Measurements from ENCODE around the gene SGK2.
"Not testable (repeated sequence)": the region's sequence is repeated elsewhere in the genome, so short reads cannot be mapped to it uniquely, and the experiment has no call there.

Gene SGK2

GRCh38 chr20:43563991-43564390 is 5.2 kb downstream of the SGK2 start:
- no peak for DNase-seq (ENCODE audit: low read depth)

GRCh38 chr20:43564455-43564854 is 5.6 kb downstream of the SGK2 start:
- DNase-seq (ENCODE audit: low read depth), result no peak

- no peak for DNase-seq (ENCODE audit: low read depth)
Measured at GRCh38 chr20:43564993-43565757, 6.3 kb downstream of the SGK2 start.

GRCh38 chr20:43565758-43566104 is 6.9 kb downstream of the SGK2 start:
- no peak for DNase-seq (ENCODE audit: low read depth)

GRCh38 chr20:43567477-43567876 is 8.7 kb downstream of the SGK2 start:
- no peak for DNase-seq (ENCODE audit: low read depth)

- no peak for DNase-seq (ENCODE audit: low read depth)
Measured at GRCh38 chr20:43568706-43569105, 9.9 kb downstream of the SGK2 start.

GRCh38 chr20:43569282-43569681 is 10.5 kb downstream of the SGK2 start:
- DNase-seq (ENCODE audit: low read depth), result no peak

GRCh38 chr20:43570496-43570895 is 11.7 kb downstream of the SGK2 start:
- DNase-seq (ENCODE audit: low read depth), result no peak

- no peak for DNase-seq (ENCODE audit: low read depth)
Measured at GRCh38 chr20:43571310-43571709, 12.5 kb downstream of the SGK2 start.

- no peak for DNase-seq (ENCODE audit: low read depth)
Measured at GRCh38 chr20:43571771-43572170, 12.9 kb downstream of the SGK2 start.

GRCh38 chr20:43572891-43573290 is 14.1 kb downstream of the SGK2 start:
- no peak for DNase-seq (ENCODE audit: low read depth)

GRCh38 chr20:43576108-43576507 is 17.3 kb downstream of the SGK2 start:
- DNase-seq (ENCODE audit: low read depth), result no peak

- DNase-seq (ENCODE audit: low read depth), result no peak
Measured at GRCh38 chr20:43579861-43580793, 21.3 kb downstream of the SGK2 start.

GRCh38 chr20:43583133-43583864 is 24.5 kb downstream of the SGK2 start:
- no peak for DNase-seq (ENCODE audit: low read depth)

GRCh38 chr20:43583982-43584432 is 25.2 kb downstream of the SGK2 start:
- no peak for DNase-seq (ENCODE audit: low read depth)

- DNase-seq (ENCODE audit: low read depth), result no peak
Measured at GRCh38 chr20:43584448-43585136, 25.8 kb downstream of the SGK2 start.

- no peak for DNase-seq (ENCODE audit: low read depth)
Measured at GRCh38 chr20:43586641-43587040, 27.8 kb downstream of the SGK2 start.

GRCh38 chr20:43588526-43588925 is 29.7 kb downstream of the SGK2 start:
- not testable (repeated sequence) for DNase-seq (ENCODE audit: low read depth)

- DNase-seq (ENCODE audit: low read depth), result no peak
Measured at GRCh38 chr20:43590036-43590391, 31.2 kb downstream of the SGK2 start.

GRCh38 chr20:43590392-43591303 is 31.8 kb downstream of the SGK2 start, which contains the start of gene IFT52:
TSS of gene IFT52 (plus strand) at chr20:43590937. CDS start at chr20:43594699, 3,762 bp downstream.
- peak; percentile 88 for DNase-seq (ENCODE audit: low read depth)

GRCh38 chr20:43601960-43602359 is 43.1 kb downstream of the SGK2 start:
- not testable (repeated sequence) for DNase-seq (ENCODE audit: low read depth)

Measured in activated T-cell treated with anti-CD3 and anti-CD28 coated beads for 48 hours (primary cell).